ENCODE data around the gene STOML1.
"Not testable (repeated sequence)": the region's sequence is repeated elsewhere in the genome, so short reads cannot be mapped to it uniquely, and the experiment has no call there.

The STOML1 gene

GRCh38 chr15:73965758-73966113, 26.4 kb downstream of the STOML1 start:
- Mint-ChIP-seq H3K4me3 (peak overlapping the region; percentile 78), H3K4me1 (ENCODE audit: low read depth) (peaks cover 23% of the 10 kb centered on the region), H3K36me3 (no peaks in the 10 kb centered on the region), H3K27ac (peak overlapping the region; percentile 83), H3K27me3 (no peaks in the 10 kb centered on the region), H3K9me3 (ENCODE audit: low read depth) (no peaks in the 10 kb centered on the region)

- Mint-ChIP-seq H3K4me1 (ENCODE audit: low read depth) (peaks cover 26% of the 10 kb centered on the region), H3K27ac (peak overlapping the region; percentile 79), H3K9me3 (ENCODE audit: low read depth) (no peaks in the 10 kb centered on the region), H3K36me3 (no peaks in the 10 kb centered on the region), H3K27me3 (no peaks in the 10 kb centered on the region), H3K4me3 (peak overlapping the region; percentile 78)
Observed at GRCh38 chr15:73965094-73965757, 26.9 kb downstream of the STOML1 start.

- H3K9me3 Mint-ChIP-seq (ENCODE audit: low read depth): no peaks in the 10 kb centered on the region
- H3K27me3 Mint-ChIP-seq: no peaks in the 10 kb centered on the region
- peak overlapping the region; percentile 78 for H3K4me3 Mint-ChIP-seq
- peak overlapping the region; percentile 46 for H3K27ac Mint-ChIP-seq
- H3K36me3 Mint-ChIP-seq: no peaks in the 10 kb centered on the region
- H3K4me1 Mint-ChIP-seq (ENCODE audit: low read depth): peaks cover 30% of the 10 kb centered on the region
Observed at GRCh38 chr15:73964736-73965093, 27.4 kb downstream of the STOML1 start.

GRCh38 chr15:73962433-73962832, 29.7 kb downstream of the STOML1 start:
- Mint-ChIP-seq H3K4me3 (no peak overlapping the region), H3K9me3 (ENCODE audit: low read depth) (no peaks in the 10 kb centered on the region), H3K27me3 (no peaks in the 10 kb centered on the region), H3K36me3 (no peaks in the 10 kb centered on the region), H3K27ac (no peak overlapping the region), H3K4me1 (ENCODE audit: low read depth) (peaks cover 48% of the 10 kb centered on the region)

- peaks cover 35% of the 10 kb centered on the region for H3K4me1 Mint-ChIP-seq (ENCODE audit: low read depth)
- H3K36me3 Mint-ChIP-seq; H3K27ac Mint-ChIP-seq; H3K9me3 Mint-ChIP-seq (ENCODE audit: low read depth); H3K27me3 Mint-ChIP-seq; H3K4me3 Mint-ChIP-seq: not testable (repeated sequence)
Observed at GRCh38 chr15:73960472-73961070, 31.5 kb downstream of the STOML1 start.

GRCh38 chr15:73959801-73960200, 32.3 kb downstream of the STOML1 start:
- peaks cover 28% of the 10 kb centered on the region for H3K4me1 Mint-ChIP-seq (ENCODE audit: low read depth)
- H3K27me3 Mint-ChIP-seq: no peaks in the 10 kb centered on the region
- no peak overlapping the region for H3K27ac Mint-ChIP-seq
- H3K36me3 Mint-ChIP-seq: no peaks in the 10 kb centered on the region
- H3K4me3 Mint-ChIP-seq: no peak overlapping the region
- no peaks in the 10 kb centered on the region for H3K9me3 Mint-ChIP-seq (ENCODE audit: low read depth)

GRCh38 chr15:73959012-73959581, 33.0 kb downstream of the STOML1 start:
- Mint-ChIP-seq H3K27me3 (no peaks in the 10 kb centered on the region), H3K4me1 (ENCODE audit: low read depth) (peaks cover 25% of the 10 kb centered on the region)

GRCh38 chr15:73957785-73958184, 34.3 kb downstream of the STOML1 start:
- H3K36me3 Mint-ChIP-seq: no peaks in the 10 kb centered on the region
- H3K27me3 Mint-ChIP-seq: no peaks in the 10 kb centered on the region
- H3K4me3 Mint-ChIP-seq: no peak overlapping the region
- H3K9me3 Mint-ChIP-seq (ENCODE audit: low read depth): no peaks in the 10 kb centered on the region
- no peak overlapping the region for H3K27ac Mint-ChIP-seq
- peaks cover 25% of the 10 kb centered on the region for H3K4me1 Mint-ChIP-seq (ENCODE audit: low read depth)

More at GRCh38 chr15:73959012-73959581, 33.0 kb downstream of the STOML1 start:
- Mint-ChIP-seq H3K36me3 (no peaks in the 10 kb centered on the region), H3K4me3 (peak overlapping the region; percentile 32), H3K27ac (no peak overlapping the region), H3K9me3 (ENCODE audit: low read depth) (no peaks in the 10 kb centered on the region)

- Mint-ChIP-seq H3K9me3 (ENCODE audit: low read depth) (no peaks in the 10 kb centered on the region), H3K4me1 (ENCODE audit: low read depth) (peaks cover 25% of the 10 kb centered on the region), H3K36me3 (no peaks in the 10 kb centered on the region), H3K27me3 (no peaks in the 10 kb centered on the region), H3K27ac (no peak overlapping the region), H3K4me3 (no peak overlapping the region)
Observed at GRCh38 chr15:73957276-73957675, 34.8 kb downstream of the STOML1 start.

- H3K27me3 Mint-ChIP-seq: no peaks in the 10 kb centered on the region
- no peak overlapping the region for H3K27ac Mint-ChIP-seq
- H3K36me3 Mint-ChIP-seq: no peaks in the 10 kb centered on the region
- H3K4me1 Mint-ChIP-seq (ENCODE audit: low read depth): peaks cover 25% of the 10 kb centered on the region
- no peaks in the 10 kb centered on the region for H3K9me3 Mint-ChIP-seq (ENCODE audit: low read depth)
- no peak overlapping the region for H3K4me3 Mint-ChIP-seq
Observed at GRCh38 chr15:73956743-73957135, 35.4 kb downstream of the STOML1 start.

- no peak overlapping the region for H3K4me3 Mint-ChIP-seq
- H3K36me3 Mint-ChIP-seq: no peaks in the 10 kb centered on the region
- no peaks in the 10 kb centered on the region for H3K9me3 Mint-ChIP-seq (ENCODE audit: low read depth)
- H3K27ac Mint-ChIP-seq: no peak overlapping the region
- peaks cover 28% of the 10 kb centered on the region for H3K4me1 Mint-ChIP-seq (ENCODE audit: low read depth)
- no peaks in the 10 kb centered on the region for H3K27me3 Mint-ChIP-seq
Observed at GRCh38 chr15:73955861-73956742, 36.0 kb downstream of the STOML1 start.

GRCh38 chr15:73955326-73955725, 36.8 kb downstream of the STOML1 start:
- Mint-ChIP-seq H3K27me3 (no peaks in the 10 kb centered on the region), H3K4me1 (ENCODE audit: low read depth) (peaks cover 26% of the 10 kb centered on the region), H3K4me3 (no peak overlapping the region), H3K36me3 (no peaks in the 10 kb centered on the region), H3K9me3 (ENCODE audit: low read depth) (no peaks in the 10 kb centered on the region), H3K27ac (no peak overlapping the region)

GRCh38 chr15:73954188-73955145, 37.6 kb downstream of the STOML1 start:
- Mint-ChIP-seq H3K27ac (no peak overlapping the region), H3K4me3 (no peak overlapping the region), H3K36me3 (no peaks in the 10 kb centered on the region), H3K4me1 (ENCODE audit: low read depth) (peaks cover 19% of the 10 kb centered on the region), H3K27me3 (no peaks in the 10 kb centered on the region), H3K9me3 (ENCODE audit: low read depth) (no peaks in the 10 kb centered on the region)
